ENCODE data around the gene RAB15.

The RAB15 gene

DNA sequence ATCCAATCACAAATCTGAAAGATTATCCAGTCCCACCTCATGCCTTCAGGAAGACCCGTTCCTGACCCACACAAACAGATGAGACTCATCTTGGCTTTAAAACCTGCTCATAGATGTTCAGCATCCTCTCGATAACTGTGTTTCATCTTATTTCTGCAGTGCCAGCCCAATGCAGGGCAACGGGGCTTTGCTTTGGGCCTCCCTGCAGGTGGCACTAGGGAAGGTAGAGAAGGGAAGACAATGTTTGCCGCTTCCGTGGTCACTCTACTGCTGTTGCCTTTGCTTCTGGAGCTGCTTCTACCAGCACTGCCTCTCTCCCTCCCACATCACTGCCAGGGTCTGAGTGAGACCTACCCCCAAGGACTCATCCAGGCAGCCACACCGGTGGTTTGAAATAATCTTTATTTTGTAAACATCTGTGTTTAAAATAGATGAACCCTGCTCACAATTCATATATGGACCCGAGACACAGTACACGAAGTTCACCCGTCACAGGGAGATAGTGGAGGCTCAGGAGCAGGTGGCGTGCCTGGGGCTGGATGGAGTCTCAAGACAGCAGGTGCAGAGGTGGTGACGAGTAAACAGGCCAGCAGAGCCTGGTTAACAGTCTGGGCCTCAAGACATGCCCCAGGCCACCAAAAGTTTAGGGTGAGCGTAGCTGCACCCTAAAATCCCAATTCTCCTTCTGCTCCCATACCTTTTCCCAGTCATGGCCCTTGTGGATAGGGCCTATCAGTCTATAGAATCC, 26.5 kb downstream of the RAB15 start:
- no peaks in the 10 kb centered on the region for H3K27me3 ChIP-seq
- TF ChIP-seq, protein P1, sequence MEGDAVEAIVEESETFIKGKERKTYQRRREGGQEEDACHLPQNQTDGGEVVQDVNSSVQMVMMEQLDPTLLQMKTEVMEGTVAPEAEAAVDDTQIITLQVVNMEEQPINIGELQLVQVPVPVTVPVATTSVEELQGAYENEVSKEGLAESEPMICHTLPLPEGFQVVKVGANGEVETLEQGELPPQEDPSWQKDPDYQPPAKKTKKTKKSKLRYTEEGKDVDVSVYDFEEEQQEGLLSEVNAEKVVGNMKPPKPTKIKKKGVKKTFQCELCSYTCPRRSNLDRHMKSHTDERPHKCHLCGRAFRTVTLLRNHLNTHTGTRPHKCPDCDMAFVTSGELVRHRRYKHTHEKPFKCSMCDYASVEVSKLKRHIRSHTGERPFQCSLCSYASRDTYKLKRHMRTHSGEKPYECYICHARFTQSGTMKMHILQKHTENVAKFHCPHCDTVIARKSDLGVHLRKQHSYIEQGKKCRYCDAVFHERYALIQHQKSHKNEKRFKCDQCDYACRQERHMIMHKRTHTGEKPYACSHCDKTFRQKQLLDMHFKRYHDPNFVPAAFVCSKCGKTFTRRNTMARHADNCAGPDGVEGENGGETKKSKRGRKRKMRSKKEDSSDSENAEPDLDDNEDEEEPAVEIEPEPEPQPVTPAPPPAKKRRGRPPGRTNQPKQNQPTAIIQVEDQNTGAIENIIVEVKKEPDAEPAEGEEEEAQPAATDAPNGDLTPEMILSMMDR (IDR thresholded peaks at IDR 0.05; ENCODE audit: low read depth, low read length) = no peak
- H3K9me3 ChIP-seq = no peaks in the 10 kb centered on the region
- no peak overlapping the region for H3K4me3 ChIP-seq (ENCODE audit: low read depth, low read length)
- H3K4me1 ChIP-seq = no peaks in the 10 kb centered on the region
- DNase-seq = no peak
- H3K36me3 ChIP-seq = peaks cover 2% of the 10 kb centered on the region; the same call in 1 of the 2 replicates

DNA sequence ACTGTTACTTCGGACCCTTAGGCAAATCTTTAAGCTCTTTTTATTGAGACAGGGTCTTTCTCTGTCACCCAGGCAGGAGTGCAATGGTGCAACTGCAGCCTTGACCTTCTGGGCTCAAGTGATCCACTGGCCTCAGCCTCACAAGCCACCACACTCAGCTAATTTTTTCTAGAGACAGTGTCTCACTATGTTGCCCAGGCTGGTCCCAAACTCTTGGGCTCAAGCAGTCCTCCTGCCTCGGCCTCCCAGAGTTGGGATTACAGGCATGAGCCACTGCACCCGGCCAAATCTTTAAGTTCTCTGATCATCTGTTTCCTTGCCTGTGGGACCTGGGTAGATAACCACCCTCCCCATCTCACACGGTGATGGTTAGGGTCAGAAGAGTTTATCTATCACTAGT, 27.3 kb downstream of the RAB15 start:
- no peak overlapping the region for H3K4me3 ChIP-seq (ENCODE audit: low read depth, low read length)
- TF ChIP-seq, protein P1 (IDR thresholded peaks at IDR 0.05; ENCODE audit: low read depth, low read length) = no peak

DNA sequence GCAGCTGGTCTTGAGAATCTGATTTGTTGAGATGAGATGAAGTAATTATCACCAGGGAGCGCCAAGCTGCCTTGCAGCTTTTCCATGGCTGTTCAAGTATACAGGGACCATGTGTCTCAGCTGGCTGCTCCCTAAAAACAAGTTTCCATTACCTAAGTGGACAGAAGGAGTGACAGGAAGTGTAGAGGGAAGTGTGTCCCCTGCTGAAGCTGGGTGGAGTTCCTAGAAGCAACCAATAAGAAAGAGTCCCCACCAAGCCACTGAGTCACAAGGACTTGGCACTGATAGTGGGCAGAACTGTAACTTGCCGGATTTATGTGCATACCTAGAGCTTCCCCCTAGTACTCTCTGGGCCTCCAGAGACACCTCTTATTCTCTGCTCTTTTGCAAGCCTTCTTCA, 28.1 kb downstream of the RAB15 start:
- TF ChIP-seq, protein P1 (IDR thresholded peaks at IDR 0.05; ENCODE audit: low read depth, low read length) = no peak
- H3K27me3 ChIP-seq = no peaks in the 10 kb centered on the region
- DNase-seq = no peak
- H3K4me1 ChIP-seq = no peaks in the 10 kb centered on the region
- no peaks in the 10 kb centered on the region for H3K9me3 ChIP-seq
- H3K36me3 ChIP-seq = peaks cover 3% of the 10 kb centered on the region
- no peak overlapping the region for H3K4me3 ChIP-seq (ENCODE audit: low read depth, low read length)

More for the DNA sequence above, 27.3 kb downstream of the RAB15 start:
- Histone ChIP-seq H3K9me3 (no peaks in the 10 kb centered on the region), H3K27me3 (no peaks in the 10 kb centered on the region), H3K36me3 (peaks cover 3% of the 10 kb centered on the region; the same call in 1 of the 2 replicates), H3K4me1 (no peaks in the 10 kb centered on the region)
- no peak for DNase-seq

DNA sequence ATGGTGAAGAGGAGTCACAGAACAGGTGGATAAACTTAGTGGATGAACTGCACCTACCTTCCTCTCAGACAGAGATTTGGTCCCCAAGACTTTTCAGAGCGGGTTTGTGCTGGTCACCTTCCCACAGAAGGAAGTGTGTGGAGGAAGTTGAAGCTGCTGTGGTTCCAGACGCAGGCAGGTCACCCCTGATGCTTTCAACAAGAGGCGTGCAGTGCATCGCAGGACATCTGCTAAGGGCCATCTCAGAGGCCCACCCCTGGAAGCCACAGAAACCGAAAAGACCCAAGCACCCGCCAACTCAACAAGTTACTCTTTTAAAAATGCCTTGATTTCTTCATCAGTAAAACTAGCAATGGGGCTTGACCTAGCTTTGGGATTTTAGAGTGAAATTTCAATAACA, 28.6 kb downstream of the RAB15 start:
- DNase-seq = no peak
- Histone ChIP-seq H3K4me3 (ENCODE audit: low read depth, low read length) (no peak overlapping the region), H3K36me3 (peaks cover 3% of the 10 kb centered on the region), H3K9me3 (no peaks in the 10 kb centered on the region), H3K4me1 (no peaks in the 10 kb centered on the region), H3K27me3 (no peaks in the 10 kb centered on the region)
- TF ChIP-seq, protein P1 (IDR thresholded peaks at IDR 0.05; ENCODE audit: low read depth, low read length) = no peak

DNA sequence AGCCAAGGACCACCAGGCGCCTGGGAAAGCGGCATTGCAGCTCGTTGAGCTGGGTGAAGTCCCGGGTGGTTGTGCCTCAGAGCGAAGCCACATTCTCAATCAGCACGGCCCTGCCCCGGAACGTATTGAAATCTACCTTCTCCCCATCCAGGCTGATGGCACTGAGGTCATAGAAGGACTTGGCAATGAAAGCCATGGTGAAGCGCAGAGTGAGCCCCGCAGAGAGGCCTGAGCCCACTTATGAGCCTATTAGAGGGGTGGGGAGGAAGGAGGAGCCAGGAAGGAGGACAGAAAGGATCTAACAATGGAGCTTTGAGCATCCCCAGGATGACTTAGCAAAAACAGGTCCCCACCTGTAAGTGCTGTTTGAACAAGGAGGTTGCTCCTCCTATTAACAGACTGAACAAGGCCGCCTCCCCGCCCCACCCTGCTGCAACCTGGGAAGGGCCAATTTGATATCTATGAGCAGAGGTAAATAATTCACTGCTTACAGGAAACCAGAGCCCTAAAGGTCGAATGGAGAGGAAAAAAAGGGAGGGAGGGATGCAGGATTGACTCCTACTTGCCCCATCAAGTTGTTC, 29.5 kb downstream of the RAB15 start, which contains the start of gene GPX2:
GPX2 (minus strand) TSS at position 215 of the 581 bp plus-strand sequence; CDS start at position 196, 19 bp downstream.
- Histone ChIP-seq H3K27me3 (no peaks in the 10 kb centered on the region), H3K36me3 (peaks cover 3% of the 10 kb centered on the region), H3K4me3 (ENCODE audit: low read depth, low read length) (no peak within 1 kb of the TSS), H3K4me1 (no peaks in the 10 kb centered on the region), H3K9me3 (no peaks in the 10 kb centered on the region)
- TF ChIP-seq, protein P1 (IDR thresholded peaks at IDR 0.05; ENCODE audit: low read depth, low read length) = no peak
- no peak for DNase-seq

DNA sequence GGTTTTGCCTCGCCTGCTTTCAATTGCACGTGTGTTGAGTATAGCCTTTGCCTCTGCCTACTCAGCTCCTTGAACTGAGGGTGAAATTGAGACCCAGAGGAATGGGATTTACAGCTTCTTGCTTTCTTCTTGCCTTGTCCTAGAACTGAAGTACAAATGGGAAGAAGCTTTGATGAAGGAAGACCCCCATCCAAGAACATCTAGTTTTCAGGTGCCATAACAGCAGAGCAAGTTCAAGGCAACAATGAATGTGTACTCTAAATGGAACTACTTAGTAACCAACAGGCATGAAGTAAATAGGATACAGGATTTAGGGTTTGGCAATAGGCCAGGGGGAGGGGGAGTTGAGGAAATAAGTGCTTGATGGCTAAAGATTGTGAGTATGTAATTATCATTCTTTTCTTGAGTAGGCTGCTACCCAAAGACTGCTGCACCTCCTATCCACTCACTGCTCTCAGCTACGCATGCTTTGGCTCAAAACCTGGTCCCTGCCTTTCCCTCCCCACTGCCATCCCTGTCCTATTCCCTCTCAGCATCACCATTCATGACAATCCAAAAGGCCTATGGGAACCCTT, 31.7 kb downstream of the RAB15 start:
- TF ChIP-seq, protein P1 (IDR thresholded peaks at IDR 0.05; ENCODE audit: low read depth, low read length) = no peak
- peaks cover 3% of the 10 kb centered on the region for H3K36me3 ChIP-seq
- H3K4me3 ChIP-seq (ENCODE audit: low read depth, low read length) = no peak overlapping the region
- H3K9me3 ChIP-seq = no peaks in the 10 kb centered on the region
- no peaks in the 10 kb centered on the region for H3K4me1 ChIP-seq
- no peak for DNase-seq
- H3K27me3 ChIP-seq = no peaks in the 10 kb centered on the region

Data from BE2C (cell line).